ENCODE measurements around the gene CLDN9.

- TF ChIP-seq CTCF (IDR thresholded peaks at IDR 0.05): no peak
- TF ChIP-seq POLR2A (IDR thresholded peaks at IDR 0.05): no peak
- TF ChIP-seq POLR2AphosphoS5 (IDR thresholded peaks at IDR 0.05): no peak
These were observed 24.9 kb upstream of the CLDN9 start for GRCh38 chr16:2987833-2988232.
